HepG2 (cell line): ENCODE data around the gene PEX11G. TPM values are rescaled to one million over a fixed set of nuclear protein-coding genes. Genes with fewer than 3 reads are reported as not detected.

Experiments used
- ATAC-seq: fragments of 200-7000 bp; cut with Tn5 transposase; 3 replicates; pipeline ENCODE4 v1.9.1; 2020; ENCODE audit warnings: mild to moderate bottlenecking, moderate library complexity
- BruUV-seq: library from RNA; stranded (reverse); fragments of 400-500 nt; replicated peaks from 2 replicates; lab custom pipeline; 2021; lab: Mats Ljungman, UMichigan
- CTCF ChIA-PET: fragments of 300-600 bp; formaldehyde crosslinking; extraction: SDS; loops from one replicate; lab custom pipeline; 2021; ENCODE audit warnings: low total read pairs, inconsistent platforms, low intra/inter-chr PET ratio; lab: Yijun Ruan, JAX
- POLR2A ChIA-PET: fragments of 350-600 bp; sonication (Branson Sonifier 250); formaldehyde crosslinking; loops from one replicate; lab custom pipeline; 2020; ENCODE audit warnings: antibody characterized with exemption, inconsistent platforms; lab: Yijun Ruan, JAX
- DNase-seq: peaks from one replicate; pipeline ENCODE4 v3.0.0-alpha.2; 2015; ENCODE audit warnings: low spot score
- FAIRE-seq: peaks from 3 replicates; lab custom pipeline; 2011; peaks lifted over from hg19 to GRCh38; lab: Jason Lieb, UNC
- H2AFZ ChIP-seq: one replicate; pipeline ENCODE4 v1.6.1; 2011; ENCODE audit warnings: low read length, inconsistent platforms
- H3K27ac ChIP-seq: fragments of 300-600 bp; 3 replicates; pipeline ENCODE4 v1.8.0; 2011; ENCODE audit warnings: mixed run types, mild to moderate bottlenecking, mixed read lengths, low read length, inconsistent platforms; ENCODE audit not compliant: insufficient read depth; ENCODE audit errors: extremely low read length
- H3K27me3 ChIP-seq, 2 experiments: fragments of 200-600 bp in 1 of 2; 2 replicates in 1 of 2; 3 replicates in 1 of 2; pipeline versions ENCODE4 v1.6.0 to v1.8.0; 2011; ENCODE audit warnings: low read length in 2 of 2, mild to moderate bottlenecking in 2 of 2, moderate library complexity in 2 of 2, inconsistent platforms in 1 of 2; ENCODE audit not compliant: insufficient read depth in 2 of 2, control insufficient read depth in 1 of 2
- H3K36me3 ChIP-seq, 2 experiments: fragments of 200-600 bp in 1 of 2; replicated peaks in 1 of 2; 2 replicates in 1 of 2; 3 replicates in 1 of 2; pipeline versions ENCODE4 v1.5.1 to v1.8.0; 2011; ENCODE audit warnings: low read length in 2 of 2, inconsistent platforms in 1 of 2; ENCODE audit not compliant: insufficient read depth in 2 of 2, control insufficient read depth in 1 of 2
- H3K4me1 ChIP-seq: 2 replicates; pipeline ENCODE4 v1.5.1; 2012; ENCODE audit warnings: low read length, inconsistent platforms; ENCODE audit not compliant: insufficient read depth
- H3K4me2 ChIP-seq: 2 replicates; pipeline ENCODE4 v1.6.0; 2011; ENCODE audit warnings: low read depth, low read length, inconsistent platforms
- H3K4me3 ChIP-seq, 3 experiments: fragments of 200-600 bp in 1 of 3; sonication (generic), shearing (Covaris generic) in 1 of 3; replicated peaks in 1 of 3; 2 replicates each; pipeline ENCODE4 v1.5.1; 2011 to 2016; ENCODE audit warnings: low read length in 3 of 3, inconsistent platforms in 2 of 3, low read depth in 2 of 3, mild to moderate bottlenecking in 2 of 3, control low read depth in 1 of 3, mixed read lengths in 1 of 3; ENCODE audit not compliant: insufficient read depth in 1 of 3
- H3K79me2 ChIP-seq: one replicate; pipeline ENCODE4 v1.6.1; 2011; ENCODE audit warnings: low read length, inconsistent platforms; ENCODE audit not compliant: insufficient read depth
- H3K9ac ChIP-seq: 2 replicates; pipeline ENCODE4 v1.6.0; 2011; ENCODE audit warnings: mild to moderate bottlenecking, low read depth, low read length, inconsistent platforms; ENCODE audit not compliant: insufficient read depth
- H3K9me3 ChIP-seq: 2 replicates; pipeline ENCODE4 v1.5.1; 2012; ENCODE audit warnings: mild to moderate bottlenecking, low read length
- H4K20me1 ChIP-seq: 2 replicates; pipeline ENCODE4 v1.6.0; 2011; ENCODE audit warnings: inconsistent platforms, mild to moderate bottlenecking, low read length, moderate library complexity; ENCODE audit not compliant: insufficient read depth
- FOXC1 ChIP-seq: sonication (generic); formaldehyde crosslinking; IDR thresholded peaks from 2 replicates; pipeline ENCODE4 v1.8.0; 2022; ENCODE audit warnings: mild to moderate bottlenecking, missing genetic modification reagents, borderline replicate concordance
- FOXP4 ChIP-seq: sonication (generic); formaldehyde crosslinking; IDR thresholded peaks from 2 replicates; pipeline ENCODE4 v1.4.0; 2020; ENCODE audit warnings: missing genetic modification reagents
- GABPB1 ChIP-seq: IDR thresholded peaks from 2 replicates; pipeline ENCODE4 v1.6.1; 2016; ENCODE audit warnings: mild to moderate bottlenecking, missing genetic modification reagents, moderate library complexity, missing compliant biosample characterization
- PATZ1 ChIP-seq: sonication (generic); formaldehyde crosslinking; IDR thresholded peaks from 2 replicates; pipeline ENCODE4 v1.4.0; 2020; ENCODE audit warnings: missing genetic modification reagents
- PRDM15 ChIP-seq: sonication (generic); formaldehyde crosslinking; IDR thresholded peaks from 2 replicates; pipeline ENCODE4 v1.4.0; 2020; ENCODE audit warnings: missing genetic modification reagents
- THAP7 ChIP-seq: sonication (generic); formaldehyde crosslinking; IDR thresholded peaks from 2 replicates; pipeline ENCODE4 v1.8.1; 2023; ENCODE audit warnings: mild to moderate bottlenecking, missing genetic modification reagents
- TSC22D2 ChIP-seq: sonication (generic); formaldehyde crosslinking; IDR thresholded peaks from 2 replicates; pipeline ENCODE4 v1.5.1; 2020; ENCODE audit warnings: missing genetic modification reagents, mild to moderate bottlenecking, borderline replicate concordance
- ZNF451 ChIP-seq: sonication (generic); formaldehyde crosslinking; IDR thresholded peaks from 2 replicates; pipeline ENCODE4 v1.5.0; 2020; ENCODE audit warnings: mild to moderate bottlenecking, missing genetic modification reagents
- ZNF800 ChIP-seq: sonication (generic); formaldehyde crosslinking; IDR thresholded peaks from 2 replicates; pipeline ENCODE4 v1.4.0; 2020; ENCODE audit warnings: missing genetic modification reagents
- WGBS: methylation state at CpG from one replicate; pipeline ENCODE4 v1.1.6; 2017; ENCODE audit warnings: low lambda C conversion rate; 5-methylcytosine and 5-hydroxymethylcytosine counted together
- in situ Hi-C: cut with HindIII; loops from 2 replicates; pipeline ENCODE4 v1.10.0; 2017; ENCODE audit warnings: low pct_unique_long_range_greater_than_20kb; ENCODE audit not compliant: extremely low pct_ligation_motif_present
- intact Hi-C: fragments of 100-400 bp; cut with micrococcal nuclease; formaldehyde crosslinking; loops from one replicate; pipeline ENCODE4 v1.10.0; 2022; ENCODE audit not compliant: unreplicated experiment
- polyA plus RNA-seq, 8 experiments: library from polyadenylated mRNA; depleted of rRNA in 3 of 8; stranded (reverse) in 7 of 8; unstranded in 1 of 8; fragments of >200 nt; fragmentation: Illumina TruSeq in 4 of 8; extraction: Trizol in 4 of 8; gene quantifications; 2 replicates each; pipeline versions ENCODE4 v1.2.1 to v1.2.3, GENCODE V29; 2011 to 2016; ENCODE audit warnings: low read depth in 4 of 8, missing spikeins in 1 of 8, mixed read lengths in 1 of 8; ENCODE audit not compliant: insufficient read depth in 1 of 8
- total RNA-seq, 5 experiments: library from RNA; depleted of rRNA; stranded (reverse); fragments of >200 nt; fragmentation: Illumina TruSeq; extraction: Trizol; gene quantifications; 2 replicates each; pipeline ENCODE4 v1.2.3, GENCODE V29; 2016; ENCODE audit warnings: low read depth in 1 of 5

PEX11G gene
- total and polyA plus RNA-seq, 2 of the 13 experiments (the other 11 are each of a cell fraction or from before 2014, with no cell fraction given), result not detected

- TF ChIP-seq ZNF800 (CRISPR knock-in tag) (no peak), ZNF451 (CRISPR knock-in tag) (no peak)
Measured at GRCh38 chr19:7534531-7535046, 45.8 kb upstream of the PEX11G start (continued).

- no peaks in the 10 kb centered on the region for H4K20me1 ChIP-seq
- H3K4me2 ChIP-seq, result peak overlapping the region; percentile 89
- H3K27me3 ChIP-seq, result no peaks in the 10 kb centered on the region; a peak in 1 of 5 replicates
- H3K27ac ChIP-seq, result peak overlapping the region; percentile 84
- H3K4me1 ChIP-seq, result peaks cover 14% of the 10 kb centered on the region
- 13% methylated on average over 30 of the region's 41 CpGs for WGBS
- H3K79me2 ChIP-seq, result no peaks in the 10 kb centered on the region
- no peaks in the 10 kb centered on the region for H3K9me3 ChIP-seq
- H3K9ac ChIP-seq, result peak overlapping the region; percentile 81
- no peak for FAIRE-seq
- CTCF ChIA-PET, result no interaction called here
- peaks cover 0 to 4% of the 10 kb centered on the region in 2 experiments; a peak in 2 of 5 replicates for H3K36me3 ChIP-seq
- no peak overlapping the region for H2AFZ ChIP-seq
- intact Hi-C loops (no loop called here), in situ Hi-C loops (no loop called here)
- POLR2A ChIA-PET, result interaction anchor here (1.4 to 2.1 kb wide), 3 partner anchors 12 to 61 kb away, joined by 3 to 13 read pairs (median 4); partner anchors contain the start of gene MCOLN1
- DNase-seq, result peak; percentile 67
- TSS peak; percentile 88 for BruUV-seq
- peak overlapping the region; percentile 91 to 97 (median 94) for H3K4me3 ChIP-seq
- ATAC-seq, result peak; percentile 73
- TF ChIP-seq PRDM15 (CRISPR knock-in tag) (0 out of 2 replicates have a peak, but pooled peaks have one; percentile 16), THAP7 (CRISPR knock-in tag) (peak; percentile 99), TSC22D2 (no peak), PATZ1 (0 out of 2 replicates have a peak, but pooled peaks have one; percentile 20), FOXC1 (CRISPR knock-in tag) (0 out of 2 replicates have a peak, but pooled peaks have one; percentile 23), FOXP4 (CRISPR knock-in tag) (no peak), GABPB1 (CRISPR knock-in tag) (peak; percentile 70)
Measured at GRCh38 chr19:7533925-7534480, 45.2 kb upstream of the PEX11G start.
